Measurements from ENCODE around the gene MAD1L1. TPM values are rescaled to one million over a fixed set of nuclear protein-coding genes. Genes with fewer than 3 reads are reported as not detected.

MAD1L1 gene
- total RNA-seq, 2 experiments from 2014 or later: 40.0 to 44.7 TPM

DNA sequence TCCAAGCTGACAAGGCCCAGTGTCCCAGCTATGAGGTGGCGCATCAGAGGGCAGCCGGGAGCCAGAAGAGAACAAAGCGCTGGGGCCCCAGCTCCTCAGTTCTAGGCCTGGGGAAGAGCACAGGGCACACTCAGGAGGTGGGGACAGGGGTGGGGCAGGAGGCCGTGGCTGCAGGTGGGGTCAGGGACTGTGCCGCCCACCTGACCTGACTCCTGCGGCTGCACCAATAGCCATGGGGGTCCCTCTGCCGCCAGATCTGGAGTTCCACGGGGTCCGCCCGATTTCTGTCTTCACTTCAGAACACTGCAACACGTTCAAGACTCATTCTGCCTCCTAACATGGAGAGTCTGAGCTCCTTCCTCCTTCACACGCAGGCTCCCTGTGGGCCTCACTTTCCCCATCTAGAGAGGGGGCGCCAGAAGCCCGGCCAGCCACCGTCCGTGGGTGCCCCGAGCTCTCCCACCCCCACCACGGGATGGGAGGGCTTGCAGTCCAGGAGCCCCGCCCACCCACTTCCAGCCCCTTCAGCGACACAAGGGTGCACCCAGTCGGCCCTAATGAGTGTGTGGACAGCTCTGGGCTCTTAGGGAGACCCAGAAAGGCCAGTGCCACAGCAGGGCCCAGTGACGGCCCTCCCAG lies 278.3 kb downstream of the MAD1L1 start:
- no peak overlapping the region for H3K4me3 Mint-ChIP-seq
- H3K27me3 Mint-ChIP-seq: no peaks in the 10 kb centered on the region
- DNase-seq (no peak), ATAC-seq (no peak)
- H3K36me3 Mint-ChIP-seq (ENCODE audit: low read depth): peaks cover 20% of the 10 kb centered on the region
- ChIA-PET POLR2A (interaction anchor here (1.3 kb wide), 1 partner anchor 12 kb away, joined by 3 read pairs; no protein-coding TSS in a partner anchor), CTCF (no interaction called here)
- H3K27ac Mint-ChIP-seq: no peak overlapping the region
- H3K4me1 Mint-ChIP-seq (ENCODE audit: low read depth): peaks cover 5% of the 10 kb centered on the region
- TF ChIP-seq, protein P1, sequence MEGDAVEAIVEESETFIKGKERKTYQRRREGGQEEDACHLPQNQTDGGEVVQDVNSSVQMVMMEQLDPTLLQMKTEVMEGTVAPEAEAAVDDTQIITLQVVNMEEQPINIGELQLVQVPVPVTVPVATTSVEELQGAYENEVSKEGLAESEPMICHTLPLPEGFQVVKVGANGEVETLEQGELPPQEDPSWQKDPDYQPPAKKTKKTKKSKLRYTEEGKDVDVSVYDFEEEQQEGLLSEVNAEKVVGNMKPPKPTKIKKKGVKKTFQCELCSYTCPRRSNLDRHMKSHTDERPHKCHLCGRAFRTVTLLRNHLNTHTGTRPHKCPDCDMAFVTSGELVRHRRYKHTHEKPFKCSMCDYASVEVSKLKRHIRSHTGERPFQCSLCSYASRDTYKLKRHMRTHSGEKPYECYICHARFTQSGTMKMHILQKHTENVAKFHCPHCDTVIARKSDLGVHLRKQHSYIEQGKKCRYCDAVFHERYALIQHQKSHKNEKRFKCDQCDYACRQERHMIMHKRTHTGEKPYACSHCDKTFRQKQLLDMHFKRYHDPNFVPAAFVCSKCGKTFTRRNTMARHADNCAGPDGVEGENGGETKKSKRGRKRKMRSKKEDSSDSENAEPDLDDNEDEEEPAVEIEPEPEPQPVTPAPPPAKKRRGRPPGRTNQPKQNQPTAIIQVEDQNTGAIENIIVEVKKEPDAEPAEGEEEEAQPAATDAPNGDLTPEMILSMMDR (IDR thresholded peaks at IDR 0.05): no peak
- H3K9me3 Mint-ChIP-seq: peaks cover 5% of the 10 kb centered on the region
- intact Hi-C loops (cut with micrococcal nuclease): no loop called here

DNA sequence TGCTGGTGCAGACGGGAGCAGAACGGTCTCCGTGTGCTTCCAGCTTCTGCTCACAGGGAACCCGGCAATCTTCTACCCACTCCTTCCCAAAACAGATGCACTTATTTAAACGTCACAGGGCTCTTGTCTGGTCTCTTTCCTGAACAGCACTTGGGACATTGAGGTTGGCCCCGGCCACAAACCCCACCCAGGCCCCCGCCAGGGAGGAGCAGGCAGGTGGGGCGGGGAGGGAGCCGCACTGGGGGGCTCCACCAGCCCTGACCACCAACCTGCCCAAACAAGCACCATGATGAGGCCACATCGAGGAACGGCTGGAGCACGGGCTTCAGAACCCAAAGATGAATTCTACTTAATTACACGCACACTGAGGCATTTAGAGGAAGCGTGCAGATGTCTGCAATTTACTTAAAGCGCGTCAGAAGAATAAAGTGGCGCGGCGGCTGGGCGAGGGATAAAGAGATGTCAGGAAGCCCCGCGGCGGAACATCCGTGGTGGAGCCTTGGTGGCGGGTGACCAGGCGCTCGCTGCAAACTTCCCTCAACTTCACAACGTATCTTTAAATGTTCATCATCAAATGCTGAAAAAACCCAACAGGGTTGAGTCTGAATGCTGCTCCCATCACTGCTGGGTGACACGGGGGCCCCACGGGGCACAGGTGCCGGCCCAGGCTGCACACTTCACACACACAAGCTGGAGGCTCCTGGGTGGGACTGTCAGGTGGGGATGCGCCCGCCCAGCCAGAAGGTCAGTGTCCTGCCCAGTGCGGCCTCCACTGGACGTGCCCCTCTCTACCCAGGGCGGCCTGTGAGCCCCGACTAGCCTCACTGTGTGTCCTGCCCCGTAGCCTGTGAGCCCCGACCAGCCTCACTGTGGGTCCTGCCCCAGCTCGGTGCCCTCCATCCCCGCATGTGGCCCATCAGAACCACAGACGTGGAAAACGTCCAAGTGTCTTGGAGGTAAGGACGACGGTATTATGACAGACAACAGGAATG lies 279.2 kb downstream of the MAD1L1 start:
- TF ChIP-seq, protein P1 (IDR thresholded peaks at IDR 0.05): no peak
- ATAC-seq (no peak), DNase-seq (no peak)
- intact Hi-C loops (cut with micrococcal nuclease): no loop called here
- H3K4me1 Mint-ChIP-seq (ENCODE audit: low read depth): peaks cover 5% of the 10 kb centered on the region
- no peaks in the 10 kb centered on the region for H3K27me3 Mint-ChIP-seq
- ChIA-PET POLR2A (interaction anchor here (1.3 kb wide), 1 partner anchor 11 kb away, joined by 3 read pairs; no protein-coding TSS in a partner anchor), CTCF (no interaction called here)
- peaks cover 12% of the 10 kb centered on the region for H3K36me3 Mint-ChIP-seq (ENCODE audit: low read depth)
- no peak overlapping the region for H3K4me3 Mint-ChIP-seq
- H3K27ac Mint-ChIP-seq: no peak overlapping the region
- peaks cover 2% of the 10 kb centered on the region for H3K9me3 Mint-ChIP-seq

DNA sequence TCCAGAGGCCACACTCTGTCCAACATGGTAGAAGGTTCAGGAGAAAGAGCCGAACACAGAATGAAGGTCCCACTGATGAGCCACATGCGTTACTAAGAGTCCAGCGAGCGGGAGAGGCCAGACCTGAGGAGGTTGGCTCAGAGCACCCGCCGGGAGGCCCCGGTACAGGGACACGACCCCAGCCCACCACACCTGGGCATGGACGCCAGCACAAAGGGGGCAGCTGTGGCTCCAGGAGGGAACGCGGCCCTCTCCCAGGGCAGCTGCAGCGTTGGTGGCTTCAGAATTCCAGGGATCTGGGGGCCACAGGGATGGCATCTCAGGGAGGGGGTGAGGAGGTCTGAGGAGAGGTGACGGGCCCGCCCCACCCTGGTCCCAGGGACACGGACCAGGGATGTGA lies 280.0 kb downstream of the MAD1L1 start:
- intact Hi-C loops (cut with micrococcal nuclease): no loop called here
- TF ChIP-seq, protein P1 (IDR thresholded peaks at IDR 0.05): no peak
- H3K27ac Mint-ChIP-seq: no peak overlapping the region
- DNase-seq (no peak), ATAC-seq (no peak)
- no peaks in the 10 kb centered on the region for H3K9me3 Mint-ChIP-seq
- peaks cover 5% of the 10 kb centered on the region for H3K4me1 Mint-ChIP-seq (ENCODE audit: low read depth)
- H3K4me3 Mint-ChIP-seq: no peak overlapping the region
- peaks cover 9% of the 10 kb centered on the region for H3K36me3 Mint-ChIP-seq (ENCODE audit: low read depth)
- H3K27me3 Mint-ChIP-seq: no peaks in the 10 kb centered on the region
- ChIA-PET CTCF (no interaction called here), POLR2A (no interaction called here)

DNA sequence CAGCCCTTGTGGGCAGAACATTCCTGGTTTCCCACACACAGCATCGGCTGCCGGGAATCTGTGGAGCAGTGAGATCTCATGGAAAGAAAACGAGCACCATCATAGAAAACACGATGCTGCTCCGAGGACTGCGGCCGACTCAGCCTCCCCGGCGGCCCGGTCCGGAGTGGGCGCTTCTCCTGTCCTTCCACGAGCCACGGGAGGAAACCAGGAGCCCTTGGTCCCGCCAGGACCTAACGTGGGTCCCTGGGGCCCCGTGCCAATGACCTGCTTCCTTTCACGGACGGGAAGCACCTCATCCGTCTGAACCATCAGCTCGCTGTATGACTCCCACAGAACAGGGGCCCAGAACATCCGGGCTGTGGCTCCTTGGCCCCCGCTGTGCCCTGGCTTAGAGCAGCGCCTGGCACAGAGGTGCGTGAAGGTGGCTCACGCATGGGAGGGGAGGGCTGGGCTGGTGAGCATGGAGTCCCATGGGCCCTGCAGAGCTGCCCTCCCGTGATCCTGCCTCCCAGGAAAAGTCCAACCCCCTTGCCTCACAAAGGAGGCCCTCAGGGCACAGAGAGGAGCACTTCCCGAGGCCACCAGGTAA lies 280.5 kb downstream of the MAD1L1 start:
- peaks cover 9% of the 10 kb centered on the region for H3K36me3 Mint-ChIP-seq (ENCODE audit: low read depth)
- H3K9me3 Mint-ChIP-seq: no peaks in the 10 kb centered on the region
- no peak for ATAC-seq
- H3K4me1 Mint-ChIP-seq (ENCODE audit: low read depth): peaks cover 5% of the 10 kb centered on the region
- ChIA-PET POLR2A (no interaction called here), CTCF (no interaction called here)
- intact Hi-C loops (cut with micrococcal nuclease): no loop called here
- no peaks in the 10 kb centered on the region for H3K27me3 Mint-ChIP-seq
- no peak overlapping the region for H3K4me3 Mint-ChIP-seq
- no peak for DNase-seq
- TF ChIP-seq, protein P1 (IDR thresholded peaks at IDR 0.05): no peak
- H3K27ac Mint-ChIP-seq: no peak overlapping the region

All from activated CD8-positive, alpha-beta T cell treated with anti-CD3 and anti-CD28 coated beads for 36 hours (primary cell).